GM18873 (cell line): ENCODE results near the gene FFAR1.
A peak's percentile ranks its signal among the peaks of the same experiment; 100 is the strongest.

ENCODE experiments used
- ATAC-seq: cut with Tn5 transposase; IDR thresholded peaks from one replicate; pipeline ENCODE4 v1.9.1; 2021; ENCODE audit warnings: mild to moderate bottlenecking, moderate library complexity, moderate number of reproducible peaks; ENCODE audit not compliant: unreplicated experiment, low FRiP score

The FFAR1 gene

DNA sequence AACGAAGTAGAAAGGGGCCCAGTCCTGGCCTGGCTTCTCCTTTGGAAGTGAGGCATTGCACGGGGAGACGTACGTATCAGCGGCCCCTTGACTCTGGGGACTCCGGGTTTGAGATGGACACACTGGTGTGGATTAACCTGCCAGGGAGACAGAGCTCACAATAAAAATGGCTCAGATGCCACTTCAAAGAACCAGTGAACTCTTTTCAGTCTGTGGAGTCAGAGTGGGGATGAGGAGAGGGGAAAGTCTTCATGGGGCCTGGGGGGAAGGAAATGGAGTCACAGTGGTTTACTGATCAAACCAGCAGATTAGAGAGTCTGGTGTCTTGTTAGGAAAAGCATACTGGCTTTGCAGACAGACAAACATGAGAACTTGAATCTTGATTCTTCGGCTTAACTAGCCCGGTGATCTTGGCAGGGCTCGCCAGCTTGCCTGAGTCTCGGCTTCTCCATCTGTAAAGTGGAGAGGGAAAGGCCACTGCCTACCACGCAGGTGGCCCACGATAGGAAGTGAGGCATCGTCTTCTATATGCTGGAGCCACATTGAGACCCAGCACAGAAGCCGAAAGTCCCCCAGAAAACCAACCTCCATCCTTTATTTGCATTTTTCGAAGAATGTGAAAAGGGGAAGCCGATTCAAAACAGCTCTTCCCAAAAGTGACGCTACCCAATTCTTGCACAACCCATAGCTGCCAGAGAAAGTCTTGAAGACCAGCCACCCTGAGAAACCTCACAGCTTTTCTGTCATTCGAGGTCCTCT, at the start of gene FFAR1:
TSS of gene FFAR1 (plus strand) at position 732 of the 759 bp plus-strand sequence. CDS start 3,650 bp downstream, outside the sequence.
- peak; percentile 62 for ATAC-seq

DNA sequence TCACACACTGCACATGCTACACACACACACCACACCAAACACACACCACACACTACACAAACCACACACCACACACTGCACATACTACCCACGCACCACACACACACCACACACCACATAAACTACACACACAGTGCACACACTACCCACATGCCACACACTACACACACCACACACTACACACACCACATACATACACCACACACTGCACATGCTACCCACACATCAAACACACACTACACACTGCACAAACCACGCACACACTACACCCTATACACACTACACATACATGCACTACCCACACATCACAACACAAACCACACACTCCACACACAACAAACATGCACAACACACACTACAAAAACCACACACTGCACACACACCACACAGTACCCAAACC, 49.8 kb upstream of the FFAR1 start:
- no peak for ATAC-seq

- no peak for ATAC-seq
These were observed 49.1 kb upstream of the FFAR1 start for GRCh38 chr19:35298561-35298972.

- no peak for ATAC-seq
These were observed 48.0 kb upstream of the FFAR1 start for GRCh38 chr19:35299523-35300338.

DNA sequence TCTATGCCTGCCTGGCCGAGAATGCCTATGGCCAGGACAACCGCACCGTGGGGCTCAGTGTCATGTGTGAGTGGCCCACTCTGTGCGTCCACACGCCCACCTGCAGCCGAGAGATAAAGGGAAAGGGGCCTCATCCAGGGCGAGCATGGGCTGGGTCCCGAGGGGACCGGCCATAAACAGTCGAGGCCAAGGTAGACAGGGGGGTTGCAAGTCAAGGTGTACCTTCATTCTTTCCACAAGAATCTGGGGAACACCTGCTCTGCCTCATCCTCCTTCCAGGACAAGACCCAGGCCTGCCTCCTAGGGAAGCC, 47.4 kb upstream of the FFAR1 start:
- no peak for ATAC-seq

GRCh38 chr19:35301961-35302360, 45.7 kb upstream of the FFAR1 start:
- no peak for ATAC-seq

DNA sequence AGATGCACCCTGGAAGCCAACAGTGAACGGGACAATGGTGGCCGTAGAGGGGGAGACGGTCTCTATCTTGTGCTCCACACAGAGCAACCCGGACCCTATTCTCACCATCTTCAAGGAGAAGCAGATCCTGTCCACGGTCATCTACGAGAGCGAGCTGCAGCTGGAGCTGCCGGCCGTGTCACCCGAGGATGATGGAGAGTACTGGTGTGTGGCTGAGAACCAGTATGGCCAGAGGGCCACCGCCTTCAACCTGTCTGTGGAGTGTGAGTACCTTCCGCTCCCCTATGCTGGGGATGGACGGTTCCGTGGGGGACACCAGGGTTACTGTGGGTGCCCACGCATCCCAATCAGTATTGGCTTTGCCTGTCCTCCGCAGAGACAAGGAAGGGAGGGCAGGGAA, 45.3 kb upstream of the FFAR1 start:
- ATAC-seq = no peak

GRCh38 chr19:35303357-35303915, 44.3 kb upstream of the FFAR1 start:
- ATAC-seq = no peak

- ATAC-seq = no peak
These were observed 43.7 kb upstream of the FFAR1 start for GRCh38 chr19:35304036-35304435.

- ATAC-seq = no peak
These were observed 42.5 kb upstream of the FFAR1 start for GRCh38 chr19:35305181-35305580.

DNA sequence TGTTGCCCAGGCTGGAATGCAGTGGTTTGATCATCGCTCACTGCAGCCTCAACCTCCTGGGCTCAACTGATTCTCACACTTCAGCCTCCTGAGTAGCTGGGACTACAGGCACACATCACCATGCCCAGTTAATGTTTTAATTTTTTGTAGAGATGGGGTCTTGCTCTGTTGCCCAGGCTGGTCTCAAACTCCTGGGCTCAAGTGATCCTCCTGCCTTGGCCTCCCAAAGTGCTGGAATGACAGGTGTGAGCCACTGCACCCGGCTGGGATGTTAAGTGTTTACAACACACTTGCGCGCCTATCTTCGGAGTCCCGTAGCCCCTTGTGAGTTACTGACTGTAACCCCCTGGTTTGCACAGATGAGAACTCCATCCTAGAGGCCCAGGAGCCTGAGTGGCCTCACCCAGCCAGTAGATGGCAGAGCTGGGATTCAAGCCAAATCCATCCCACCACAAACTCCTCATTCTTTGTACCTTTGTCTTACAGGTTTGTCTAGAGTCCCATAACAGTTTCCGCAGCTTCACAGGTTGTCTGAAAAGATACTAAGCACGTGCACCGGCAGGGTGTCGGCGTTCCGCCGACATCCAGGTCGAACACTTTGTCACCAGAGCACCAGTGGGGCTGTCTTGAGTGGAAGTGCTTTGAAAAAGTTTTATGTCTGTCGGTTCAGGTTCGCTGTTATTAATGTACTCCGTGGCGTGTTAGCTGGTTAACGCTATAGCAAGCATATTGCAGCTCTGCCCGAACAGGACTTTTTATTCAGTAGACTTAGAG, 41.0 kb upstream of the FFAR1 start:
- ATAC-seq = no peak

DNA sequence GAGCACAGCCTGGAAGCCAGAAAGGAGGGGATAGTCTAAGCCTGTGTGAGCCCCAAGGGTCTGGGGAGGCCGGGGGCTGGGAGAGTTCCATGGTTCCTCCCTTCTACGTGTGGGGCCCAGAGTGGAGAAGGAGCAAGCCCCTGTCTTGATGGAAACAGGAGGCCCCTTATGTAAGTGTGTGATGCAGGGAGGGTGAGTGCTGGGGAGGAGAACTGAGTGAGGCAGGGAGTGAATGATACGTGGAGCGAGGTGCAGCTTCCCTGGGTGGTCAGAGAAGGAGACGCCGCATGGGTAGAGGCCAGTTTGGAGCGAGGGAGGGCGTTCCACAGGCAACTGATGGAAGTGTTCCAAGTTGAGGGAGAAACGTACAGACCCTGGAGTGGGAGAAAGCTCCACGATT, 39.8 kb upstream of the FFAR1 start:
- no peak for ATAC-seq

GRCh38 chr19:35308910-35309309, 38.8 kb upstream of the FFAR1 start:
- ATAC-seq = no peak

DNA sequence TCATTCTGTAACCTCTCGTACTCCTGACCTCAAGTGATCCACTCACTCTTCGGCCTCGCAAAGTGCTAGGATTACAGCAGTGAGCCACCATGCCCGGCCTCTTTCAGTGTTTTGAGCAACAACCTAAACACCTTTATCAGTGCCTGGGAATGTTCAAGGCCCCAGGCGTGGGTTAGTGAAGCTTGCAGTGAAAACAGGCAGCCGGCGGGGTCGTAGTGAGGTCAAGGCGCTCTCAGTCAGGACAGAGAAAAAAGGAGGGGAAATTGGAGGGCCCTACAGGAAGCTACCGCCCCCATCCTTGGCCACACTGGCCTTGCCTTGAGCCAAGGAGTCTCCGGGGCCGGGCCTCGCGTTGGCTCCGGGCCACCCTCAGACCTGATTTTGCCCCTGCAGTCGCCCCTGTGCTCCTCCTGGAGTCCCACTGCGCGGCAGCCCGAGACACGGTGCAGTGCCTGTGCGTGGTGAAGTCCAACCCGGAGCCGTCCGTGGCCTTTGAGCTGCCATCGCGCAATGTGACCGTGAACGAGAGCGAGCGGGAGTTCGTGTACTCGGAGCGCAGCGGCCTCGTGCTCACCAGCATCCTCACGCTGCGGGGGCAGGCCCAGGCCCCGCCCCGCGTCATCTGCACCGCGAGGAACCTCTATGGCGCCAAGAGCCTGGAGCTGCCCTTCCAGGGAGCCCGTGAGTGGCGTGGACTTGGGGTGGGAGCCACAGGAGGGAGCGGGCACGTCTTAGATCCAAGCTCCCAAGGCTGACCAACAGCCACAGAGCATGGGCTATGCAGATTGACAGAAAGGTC, 38.0 kb upstream of the FFAR1 start:
- ATAC-seq = no peak

- no peak for ATAC-seq
These were observed 37.4 kb upstream of the FFAR1 start for GRCh38 chr19:35310331-35310730.

DNA sequence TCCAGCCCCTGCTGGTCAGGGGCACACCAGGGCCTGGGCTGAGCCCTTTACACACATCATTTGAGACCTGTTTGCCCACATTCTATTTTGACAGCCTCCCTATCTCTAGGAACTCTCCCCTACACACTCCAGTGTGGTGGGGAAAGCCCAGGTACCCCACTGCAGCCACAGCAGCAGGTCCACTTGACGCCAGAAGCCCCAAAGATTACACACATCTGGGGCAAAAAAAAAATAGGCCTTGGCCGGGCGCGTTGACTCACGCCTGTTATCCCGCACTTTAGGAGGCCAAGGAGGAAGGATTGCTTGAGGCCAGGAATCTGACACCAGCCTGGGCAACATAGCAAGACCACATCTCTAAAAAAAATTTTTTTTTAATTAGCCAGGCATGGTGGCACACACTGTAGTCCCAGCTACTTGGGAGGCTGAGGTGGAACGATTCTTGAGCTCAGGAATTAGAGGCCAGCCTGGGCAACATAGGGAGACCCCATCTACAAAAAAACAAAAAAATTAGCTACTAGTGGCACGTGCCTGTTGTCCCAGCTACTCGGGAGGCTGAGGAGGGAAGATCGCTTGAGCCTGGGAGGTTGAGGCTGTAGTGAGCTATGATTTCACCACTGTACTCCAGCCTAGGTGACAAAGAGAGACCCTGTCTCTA, 36.8 kb upstream of the FFAR1 start:
- no peak for ATAC-seq

GRCh38 chr19:35311901-35312665, 35.6 kb upstream of the FFAR1 start:
- ATAC-seq = no peak

GRCh38 chr19:35313587-35313986, 34.1 kb upstream of the FFAR1 start:
- no peak for ATAC-seq

DNA sequence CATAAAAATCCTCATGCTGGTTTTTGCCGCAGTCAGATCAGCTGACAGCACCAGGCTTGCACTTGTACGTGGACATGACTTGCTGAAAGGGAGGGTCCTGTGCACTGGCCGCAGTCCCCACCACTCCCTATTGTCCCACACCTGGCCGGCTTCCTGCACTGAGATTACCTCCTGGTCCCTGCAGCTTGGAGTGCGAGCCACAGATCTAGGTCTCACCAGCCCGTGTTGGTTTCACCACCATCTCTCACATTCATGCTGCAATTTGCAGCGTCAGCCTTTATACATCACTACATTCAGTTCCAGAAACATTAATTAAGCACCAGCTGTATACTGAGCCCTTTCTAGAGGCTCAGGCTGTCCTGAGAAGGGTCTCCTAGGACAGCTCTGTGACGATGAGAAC, 33.7 kb upstream of the FFAR1 start:
- ATAC-seq = no peak
